Skeletal muscle satellite cell (primary cell): Measurements from ENCODE around the gene STRAP.
"Not testable (repeated sequence)": the region's sequence is repeated elsewhere in the genome, so short reads cannot be mapped to it uniquely, and the experiment has no call there.

Source experiments
- H3K27me3 ChIP-seq: 2 replicates; pipeline ENCODE4 v1.7.0; 2013; ENCODE audit warnings: low read length; ENCODE audit not compliant: control insufficient read depth, insufficient read depth
- H3K36me3 ChIP-seq: 2 replicates; pipeline ENCODE4 v1.7.0; 2013; ENCODE audit warnings: mild to moderate bottlenecking, control low read depth, low read length; ENCODE audit not compliant: insufficient read depth
- H3K4me1 ChIP-seq: 2 replicates; pipeline ENCODE4 v1.7.0; 2013; ENCODE audit warnings: low read length; ENCODE audit not compliant: control insufficient read depth, insufficient read depth
- H3K4me2 ChIP-seq: 2 replicates; pipeline ENCODE4 v1.7.0; 2013; ENCODE audit warnings: mild to moderate bottlenecking, low read length
- H3K4me3 ChIP-seq: 2 replicates; pipeline ENCODE4 v1.7.0; 2013; ENCODE audit warnings: low read length
- H3K9ac ChIP-seq: 2 replicates; pipeline ENCODE4 v1.7.0; 2013; ENCODE audit warnings: mild to moderate bottlenecking, low read depth, low read length, moderate library complexity
- H3K9me3 ChIP-seq: replicated peaks from 2 replicates; pipeline ENCODE4 v1.7.0; 2013; ENCODE audit warnings: mild to moderate bottlenecking, control low read depth, low read length

The STRAP gene

GRCh38 chr12:15899282-15899870 is 17.2 kb downstream of the STRAP start:
- Histone ChIP-seq H3K4me3 (no peak overlapping the region), H3K27me3 (no peaks in the 10 kb centered on the region), H3K36me3 (peaks cover 90% of the 10 kb centered on the region), H3K9ac (no peak overlapping the region), H3K9me3 (no peaks in the 10 kb centered on the region), H3K4me2 (no peak overlapping the region), H3K4me1 (peaks cover 11% of the 10 kb centered on the region)

GRCh38 chr12:15904378-15904920 is 22.3 kb downstream of the STRAP start:
- Histone ChIP-seq H3K4me3 (no peak overlapping the region), H3K27me3 (no peaks in the 10 kb centered on the region), H3K36me3 (peaks cover 74% of the 10 kb centered on the region), H3K9ac (no peak overlapping the region), H3K4me1 (no peaks in the 10 kb centered on the region), H3K4me2 (no peak overlapping the region), H3K9me3 (no peaks in the 10 kb centered on the region)

GRCh38 chr12:15910468-15910863 is 28.3 kb downstream of the STRAP start:
- Histone ChIP-seq H3K9me3 (no peaks in the 10 kb centered on the region), H3K9ac (peak overlapping the region; percentile 94), H3K4me2 (peak overlapping the region; percentile 94), H3K27me3 (no peaks in the 10 kb centered on the region), H3K36me3 (peaks cover 18% of the 10 kb centered on the region), H3K4me1 (peaks cover 30% of the 10 kb centered on the region), H3K4me3 (no peak overlapping the region)

GRCh38 chr12:15910864-15911721 is 28.9 kb downstream of the STRAP start, which contains the start of gene DERA:
DERA (plus strand) TSS chr12:15911332; CDS start chr12:15911384, 52 bp downstream.
- H3K4me1 ChIP-seq: peaks cover 30% of the 10 kb centered on the region
- H3K4me3 ChIP-seq: peak within 1 kb of the TSS; percentile 89
- H3K4me2 ChIP-seq: peak within 1 kb of the TSS; percentile 94
- H3K27me3 ChIP-seq: no peaks in the 10 kb centered on the region
- H3K36me3 ChIP-seq: peaks cover 16% of the 10 kb centered on the region
- no peaks in the 10 kb centered on the region for H3K9me3 ChIP-seq
- H3K9ac ChIP-seq: peak within 1 kb of the TSS; percentile 94

GRCh38 chr12:15911931-15912330 is 29.7 kb downstream of the STRAP start:
- Histone ChIP-seq H3K4me2 (peak overlapping the region; percentile 94), H3K9ac (peak overlapping the region; percentile 94), H3K4me1 (peaks cover 30% of the 10 kb centered on the region), H3K4me3 (peak overlapping the region; percentile 89)
- not testable (repeated sequence) for H3K27me3 ChIP-seq, H3K9me3 ChIP-seq, H3K36me3 ChIP-seq

- peaks cover 30% of the 10 kb centered on the region for H3K4me1 ChIP-seq
Observed at GRCh38 chr12:15914131-15914530, 31.9 kb downstream of the STRAP start.

GRCh38 chr12:15918066-15918465 is 35.9 kb downstream of the STRAP start:
- Histone ChIP-seq H3K4me3 (no peak overlapping the region), H3K4me1 (peaks cover 6% of the 10 kb centered on the region), H3K9me3 (no peaks in the 10 kb centered on the region), H3K27me3 (no peaks in the 10 kb centered on the region), H3K9ac (no peak overlapping the region), H3K4me2 (no peak overlapping the region), H3K36me3 (peaks cover 10% of the 10 kb centered on the region)

More at GRCh38 chr12:15914131-15914530, 31.9 kb downstream of the STRAP start:
- not testable (repeated sequence) for H3K4me2 ChIP-seq, H3K9me3 ChIP-seq, H3K27me3 ChIP-seq, H3K9ac ChIP-seq, H3K4me3 ChIP-seq
- H3K36me3 ChIP-seq: peaks cover 10% of the 10 kb centered on the region

GRCh38 chr12:15919418-15919817 is 37.2 kb downstream of the STRAP start:
- H3K36me3 ChIP-seq: peaks cover 10% of the 10 kb centered on the region
- H3K4me1 ChIP-seq: no peaks in the 10 kb centered on the region
- H3K9ac ChIP-seq: no peak overlapping the region
- H3K4me2 ChIP-seq: no peak overlapping the region
- H3K9me3 ChIP-seq: no peaks in the 10 kb centered on the region
- no peak overlapping the region for H3K4me3 ChIP-seq
- no peaks in the 10 kb centered on the region for H3K27me3 ChIP-seq

GRCh38 chr12:15924956-15925355 is 42.8 kb downstream of the STRAP start:
- H3K9ac ChIP-seq: no peak overlapping the region
- no peak overlapping the region for H3K4me2 ChIP-seq
- no peaks in the 10 kb centered on the region for H3K36me3 ChIP-seq
- no peak overlapping the region for H3K4me3 ChIP-seq
- H3K9me3 ChIP-seq: no peaks in the 10 kb centered on the region
- no peaks in the 10 kb centered on the region for H3K27me3 ChIP-seq
- peaks cover 28% of the 10 kb centered on the region for H3K4me1 ChIP-seq

GRCh38 chr12:15928346-15928745 is 46.2 kb downstream of the STRAP start:
- H3K4me3 ChIP-seq: peak overlapping the region; percentile 40
- H3K4me2 ChIP-seq: peak overlapping the region; percentile 75
- no peaks in the 10 kb centered on the region for H3K27me3 ChIP-seq
- no peaks in the 10 kb centered on the region for H3K36me3 ChIP-seq
- no peaks in the 10 kb centered on the region for H3K9me3 ChIP-seq
- H3K4me1 ChIP-seq: peaks cover 40% of the 10 kb centered on the region
- peak overlapping the region; percentile 49 for H3K9ac ChIP-seq

GRCh38 chr12:15928870-15929571 is 46.8 kb downstream of the STRAP start:
- Histone ChIP-seq H3K4me3 (peak overlapping the region; percentile 40), H3K9me3 (no peaks in the 10 kb centered on the region), H3K27me3 (no peaks in the 10 kb centered on the region), H3K4me2 (peak overlapping the region; percentile 75), H3K9ac (peak overlapping the region; percentile 49), H3K36me3 (no peaks in the 10 kb centered on the region), H3K4me1 (peaks cover 40% of the 10 kb centered on the region)
